Stomach (tissue), 4 donors: Measurements from ENCODE around the gene ERI3.

Source experiments
- CTCF ChIP-seq, 7 experiments: fragments of 450-650 bp in 4 of 7; fragments of 200-600 bp in 3 of 7; sonication (generic) in 3 of 7; IDR thresholded peaks; one replicate each; pipeline ENCODE4 v1.5.1; 2016 to 2019; ENCODE audit warnings: antibody characterized with exemption in 7 of 7, control low read depth in 2 of 7, mild to moderate bottlenecking in 1 of 7
- EP300 ChIP-seq: sonication (generic); formaldehyde crosslinking; IDR thresholded peaks from one replicate; pipeline ENCODE4 v1.6.1; 2017; ENCODE audit warnings: antibody characterized with exemption
- POLR2A ChIP-seq, 4 donors: fragments of 450-650 bp; IDR thresholded peaks; one replicate each; pipeline ENCODE4 v1.6.1; 2016; ENCODE audit warnings: antibody characterized with exemption in 4 of 4, control low read depth in 2 of 4, mild to moderate bottlenecking in 1 of 4, moderate library complexity in 1 of 4

GRCh38 chr1:44251989-44252671, 102.9 kb downstream of the ERI3 start:
- no peak for TF ChIP-seq CTCF (IDR thresholded peaks at IDR 0.05)
- TF ChIP-seq POLR2A (IDR thresholded peaks at IDR 0.05): no peak
- no peak for TF ChIP-seq EP300
